GM21619 (cell line): ENCODE results near the gene RUVBL1.

Experiments used
- ATAC-seq: cut with Tn5 transposase; IDR thresholded peaks from one replicate; pipeline ENCODE4 v1.9.1; 2021; ENCODE audit not compliant: unreplicated experiment

The RUVBL1 gene

DNA sequence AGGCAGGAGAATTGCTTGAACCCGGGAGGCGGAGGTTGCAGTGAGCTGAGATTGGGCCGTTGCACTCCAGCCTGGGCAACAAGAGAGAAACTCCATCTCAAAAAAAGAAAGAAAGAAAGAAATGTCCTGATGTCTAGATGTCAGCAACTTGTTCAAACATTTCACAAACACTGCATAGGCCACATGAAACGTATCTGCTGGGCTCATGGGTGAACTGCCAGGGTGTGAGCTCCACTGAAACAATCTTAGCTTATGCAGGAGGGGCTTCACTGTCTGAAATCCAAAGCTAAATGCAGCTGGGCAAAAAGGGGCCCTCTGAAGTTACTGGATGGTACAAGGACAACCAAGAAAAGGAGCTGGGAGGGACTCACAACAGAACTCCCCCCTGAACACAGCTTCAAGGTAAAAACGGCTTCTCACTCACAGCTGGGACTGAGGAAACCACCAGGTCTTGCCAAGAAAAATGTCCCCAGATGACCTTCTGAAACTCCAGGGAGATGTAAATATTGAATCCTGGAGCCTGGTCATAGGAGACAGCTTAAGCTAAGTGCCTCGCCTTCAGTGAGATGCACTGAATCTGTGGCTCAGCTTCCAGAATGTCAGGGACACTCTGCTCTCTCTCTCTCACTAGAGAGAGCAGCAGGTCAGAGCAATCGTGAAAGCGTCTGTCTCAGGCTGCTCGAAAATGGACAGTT, 39.5 kb downstream of the RUVBL1 start:
- ATAC-seq = no peak

DNA sequence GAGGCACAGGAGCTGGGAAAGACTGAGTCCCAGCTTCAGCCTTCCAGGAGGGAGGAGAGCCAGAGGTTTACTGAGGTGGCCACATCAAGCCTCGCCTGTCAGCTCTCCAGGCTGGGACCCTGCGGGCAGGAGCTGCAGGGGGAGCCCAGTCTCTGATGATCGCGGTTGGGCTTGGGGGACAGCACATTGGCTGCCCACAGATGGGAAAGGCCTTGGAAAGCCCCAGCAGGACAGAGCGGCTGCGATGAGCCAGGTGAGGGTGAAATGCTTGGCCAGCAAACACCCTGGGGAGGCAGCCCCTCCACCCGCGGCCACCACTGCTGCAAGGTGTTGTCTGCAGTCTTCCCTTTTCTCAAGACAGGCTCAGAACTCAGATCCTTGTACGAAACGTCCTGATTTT, 40.2 kb downstream of the RUVBL1 start:
- ATAC-seq = no peak

DNA sequence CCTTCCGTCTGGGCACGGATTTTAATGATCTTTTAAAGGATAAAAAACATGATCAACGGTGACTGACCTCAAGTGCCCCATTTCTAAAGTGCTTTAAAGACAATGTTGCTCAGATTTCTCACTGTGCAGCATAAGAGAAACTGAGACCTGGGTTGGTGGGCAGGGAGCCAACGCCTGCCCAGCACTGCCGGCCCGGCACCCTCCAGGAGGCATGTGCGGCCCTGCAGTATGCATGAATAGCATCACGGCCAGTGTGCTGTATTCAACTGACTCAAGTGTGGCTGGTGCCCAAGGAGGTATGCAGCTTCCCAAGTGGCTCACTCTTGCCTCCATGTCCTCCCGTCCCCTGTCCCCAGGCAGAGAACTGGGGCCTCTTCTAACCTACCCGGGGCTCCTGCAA, 41.1 kb downstream of the RUVBL1 start:
- no peak for ATAC-seq

DNA sequence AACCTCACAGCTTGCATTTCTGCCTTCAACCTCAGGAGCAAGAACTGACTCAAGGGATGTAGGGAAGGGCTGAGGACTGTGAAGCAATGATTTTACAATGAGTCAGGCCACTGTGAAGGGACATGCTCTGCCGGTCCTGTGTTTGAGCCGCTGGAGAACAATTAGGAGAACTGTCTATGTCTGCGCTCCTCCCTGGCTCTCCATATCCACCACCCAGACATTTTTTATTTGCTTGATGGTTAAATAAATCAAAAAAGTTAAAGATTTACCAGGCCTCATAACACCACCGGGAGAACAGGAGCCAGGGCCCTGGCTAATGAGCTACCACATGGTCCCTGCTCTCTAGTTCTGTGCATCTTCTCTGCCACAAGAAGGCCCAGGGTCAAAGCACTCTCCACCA, 41.8 kb downstream of the RUVBL1 start:
- no peak for ATAC-seq

DNA sequence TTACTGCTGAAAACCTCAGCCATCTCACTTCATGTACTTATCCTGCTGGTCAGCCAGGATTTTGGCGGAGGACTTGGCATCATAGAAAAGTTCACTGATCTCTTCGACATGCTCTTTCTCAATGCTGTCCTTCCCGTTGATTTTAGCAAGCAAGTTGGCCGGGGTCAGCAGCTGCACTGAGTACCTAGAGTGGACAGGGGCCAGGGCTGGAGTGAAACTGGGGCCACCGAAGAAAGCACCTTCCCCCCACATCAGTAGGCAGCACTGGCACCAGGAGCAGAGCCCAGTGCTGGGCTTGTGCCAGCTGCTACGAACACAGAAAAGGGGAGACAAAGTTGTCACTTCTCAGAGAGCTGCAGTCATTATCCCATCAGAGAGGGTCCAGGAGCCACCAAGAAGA, 42.4 kb downstream of the RUVBL1 start:
- ATAC-seq = no peak

DNA sequence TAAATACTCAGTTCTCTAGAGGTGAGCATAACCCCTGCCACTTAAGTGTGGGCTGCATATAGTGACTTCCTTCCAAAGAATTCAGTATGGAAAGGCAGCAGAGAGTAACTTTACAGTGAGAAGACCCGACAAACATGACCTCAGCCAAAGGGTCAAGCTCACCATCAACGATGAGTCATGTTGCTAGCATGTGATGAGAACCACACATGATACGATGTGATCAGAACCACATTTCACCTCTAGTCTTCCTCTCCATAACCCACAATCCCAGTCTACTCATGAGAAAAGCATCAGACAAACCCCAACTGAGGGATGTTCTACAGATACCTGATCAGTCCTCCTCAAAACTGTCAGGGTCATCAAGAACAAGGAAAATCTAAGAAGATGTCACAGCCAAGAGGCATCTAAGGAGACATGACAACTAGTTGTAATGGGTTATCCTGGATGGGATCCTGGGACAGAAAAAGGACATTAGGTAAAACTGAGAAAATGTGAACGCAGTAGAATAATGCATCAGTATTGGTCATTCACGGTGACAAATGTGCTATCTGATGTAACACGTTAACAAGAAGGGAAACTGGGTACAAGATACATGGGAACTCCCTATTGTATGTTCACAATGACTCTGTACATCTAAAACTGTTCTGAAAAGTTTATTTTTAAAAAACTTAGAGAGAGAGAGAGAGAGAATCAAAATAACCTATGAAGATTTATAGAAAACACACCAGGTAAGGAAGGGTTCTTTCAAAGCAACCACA, 43.1 kb downstream of the RUVBL1 start:
- no peak for ATAC-seq

DNA sequence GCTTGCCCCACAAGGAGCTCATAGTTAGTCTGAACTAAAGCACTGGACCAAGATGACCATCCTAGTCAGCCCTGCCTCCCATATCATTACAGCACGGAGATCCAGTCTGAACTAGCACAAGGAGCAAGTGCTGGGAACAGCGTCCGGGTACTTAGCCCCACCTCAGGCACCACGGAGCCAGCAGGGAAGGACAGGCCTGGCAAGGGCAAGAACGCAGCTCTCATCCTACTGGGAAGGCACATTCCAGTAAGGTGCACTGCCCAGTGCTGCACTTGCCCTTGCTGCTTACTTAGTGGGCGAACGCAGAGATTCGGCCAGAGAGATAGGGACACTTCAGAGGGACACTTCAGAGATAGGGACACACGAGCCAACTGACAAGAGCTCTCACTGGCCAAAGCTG, 43.8 kb downstream of the RUVBL1 start:
- no peak for ATAC-seq

DNA sequence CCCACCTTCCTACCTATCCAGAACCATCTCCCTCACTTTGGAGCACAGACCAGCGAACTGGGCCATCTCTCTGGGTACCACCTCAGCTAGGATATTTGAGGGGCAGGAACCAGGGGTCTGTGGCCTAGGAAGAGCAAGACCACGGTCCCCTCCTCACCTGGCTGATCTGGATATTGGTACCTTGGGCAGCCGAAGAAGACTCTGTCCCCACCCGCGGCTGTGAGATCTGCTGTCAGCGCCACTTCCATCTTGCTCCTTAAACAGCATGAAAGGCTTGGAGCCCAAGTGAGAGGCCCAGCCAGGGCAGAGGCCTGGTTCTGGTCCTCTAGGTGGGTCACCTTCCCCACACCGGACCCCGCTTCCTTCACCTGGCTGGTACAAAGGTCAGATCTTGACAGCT, 44.7 kb downstream of the RUVBL1 start:
- no peak for ATAC-seq

DNA sequence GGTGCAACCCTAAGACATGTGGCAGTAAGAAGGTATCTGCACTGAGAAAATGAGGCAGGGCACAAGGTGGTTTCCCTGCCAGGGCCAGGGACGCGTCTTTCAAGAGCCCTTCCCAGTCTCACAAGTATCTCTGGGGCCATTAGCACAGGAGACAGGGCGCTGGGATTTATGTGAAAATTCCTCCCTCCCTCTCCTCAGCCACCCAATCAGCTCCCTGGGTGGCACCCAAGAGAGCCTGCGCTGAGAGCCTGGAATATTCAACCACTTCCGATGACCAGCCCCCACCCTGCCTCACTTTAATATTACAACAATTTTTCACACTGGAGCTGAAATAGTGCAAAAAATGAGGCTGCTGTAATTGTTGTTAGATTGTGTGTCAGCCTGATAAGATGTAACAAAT, 45.3 kb downstream of the RUVBL1 start:
- ATAC-seq = no peak

DNA sequence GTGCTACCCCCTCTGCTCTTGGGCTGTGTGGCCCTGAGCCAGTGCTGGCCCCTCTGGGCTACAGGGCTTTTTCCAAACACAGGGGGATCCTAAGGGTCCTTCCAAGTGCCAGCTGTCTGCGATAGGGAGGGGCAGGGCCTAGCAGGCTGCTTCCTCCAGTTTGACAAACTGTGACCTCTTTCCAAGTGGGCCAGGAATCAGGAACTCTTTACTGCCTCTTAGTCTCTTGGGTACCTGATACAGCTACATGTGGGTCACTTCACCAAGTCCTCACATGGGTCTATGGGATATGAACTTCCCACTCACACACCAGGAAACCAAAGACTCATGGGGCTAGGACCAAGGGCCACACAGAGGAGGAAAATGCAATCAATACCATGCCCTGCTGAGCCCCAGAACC, 45.9 kb downstream of the RUVBL1 start:
- no peak for ATAC-seq

DNA sequence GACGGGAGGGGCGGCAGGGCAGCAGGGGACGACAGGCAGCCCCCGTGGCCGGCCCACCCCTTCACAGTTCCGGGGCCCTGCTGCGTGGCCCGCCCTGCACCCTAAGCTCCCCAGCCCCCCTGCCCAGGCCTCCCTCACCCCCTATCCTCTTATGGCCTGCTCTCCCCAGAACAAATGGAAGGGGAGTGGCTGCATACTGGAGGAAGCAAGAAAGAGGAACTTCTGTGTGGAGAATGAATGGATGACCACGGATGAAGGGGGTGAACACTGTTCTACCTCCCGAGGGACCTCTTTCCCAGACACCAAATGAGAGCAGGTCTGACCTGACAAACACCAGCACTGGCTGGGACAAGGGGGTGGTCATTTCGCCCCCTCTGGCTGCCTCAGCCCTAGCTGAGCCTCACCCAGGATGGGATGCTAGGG, 46.4 kb downstream of the RUVBL1 start:
- ATAC-seq = no peak

DNA sequence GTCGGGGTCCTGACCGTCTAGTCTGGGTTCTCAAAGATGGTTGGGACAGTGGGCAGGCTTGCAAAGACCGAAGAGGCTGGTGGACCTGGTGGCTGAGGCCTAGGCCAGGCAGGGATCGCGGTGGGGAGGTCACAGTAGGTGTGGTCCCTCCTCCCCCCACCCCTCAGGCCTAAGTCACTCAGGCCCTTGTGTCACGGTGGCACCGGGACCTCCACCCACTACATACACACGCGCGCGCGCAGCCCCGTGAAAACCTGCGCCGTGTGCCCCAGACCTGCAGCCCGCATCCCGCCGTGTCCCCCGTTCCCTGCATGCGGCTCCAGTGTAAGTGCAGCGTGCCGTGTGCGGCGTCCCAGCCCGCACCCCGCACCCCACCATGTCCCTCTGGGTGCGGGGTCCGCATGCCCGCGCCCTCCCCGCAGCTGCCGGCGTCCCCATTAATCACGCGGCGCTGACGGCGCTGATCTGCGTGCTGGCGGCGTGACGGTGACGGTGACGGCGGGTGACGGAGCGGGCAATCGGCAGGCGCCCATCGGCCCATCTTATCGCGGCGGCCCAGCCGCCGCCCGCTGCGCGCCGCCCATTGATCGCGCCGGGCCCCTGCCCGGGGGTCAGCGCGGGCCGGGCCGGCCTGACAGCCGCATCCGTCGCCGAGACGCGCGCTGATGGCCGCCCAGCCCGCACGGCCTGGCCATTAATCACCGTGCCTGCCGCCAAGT, 47.0 kb downstream of the RUVBL1 start:
- no peak for ATAC-seq

DNA sequence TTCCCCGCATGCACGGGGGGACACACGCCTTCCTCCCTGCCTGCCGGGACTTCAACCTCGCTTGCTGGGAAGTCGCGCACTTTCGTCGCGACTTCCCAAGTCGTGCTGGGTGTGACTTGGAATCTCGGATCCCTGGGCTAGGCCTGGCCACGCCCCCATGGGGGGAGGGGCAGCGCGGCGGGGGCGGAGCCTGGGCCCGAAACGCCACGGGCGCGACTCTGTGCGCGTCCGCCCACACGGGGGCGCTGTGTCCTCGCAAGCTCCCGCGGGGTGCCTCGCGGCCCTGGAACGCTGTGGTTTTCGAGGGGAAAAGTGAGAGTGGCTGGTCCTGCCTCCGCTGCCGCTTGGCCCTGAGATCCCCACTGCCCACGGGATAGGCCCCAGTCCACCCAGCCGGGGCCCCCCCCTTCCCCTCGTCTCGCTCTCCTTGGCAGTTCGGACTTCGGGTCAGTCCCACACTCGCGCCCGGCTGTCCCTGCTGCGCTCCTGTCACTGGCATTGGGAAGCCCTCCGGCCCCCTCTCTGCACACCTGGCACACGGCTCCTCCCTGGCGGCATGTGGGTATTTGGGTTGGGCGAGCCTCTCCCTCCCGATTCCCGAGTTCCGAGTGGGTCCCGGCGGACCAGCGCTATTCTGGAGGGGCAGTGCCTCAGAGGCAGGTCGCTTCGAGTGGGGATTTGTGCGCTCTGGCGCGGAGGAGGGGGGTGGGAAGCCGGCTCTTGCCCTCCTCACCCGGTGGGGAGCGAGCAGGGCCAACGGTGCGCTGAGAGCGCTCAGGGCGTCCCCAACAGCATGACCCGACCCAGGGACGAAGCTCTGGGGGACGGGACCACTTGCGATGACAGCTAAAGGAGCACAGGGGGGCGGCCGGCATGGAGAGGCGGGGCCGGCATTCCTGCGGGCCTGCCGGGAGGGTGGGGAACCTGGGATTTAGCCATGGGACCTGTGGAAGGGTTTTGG, 47.8 kb downstream of the RUVBL1 start:
- ATAC-seq = peak; percentile 65

DNA sequence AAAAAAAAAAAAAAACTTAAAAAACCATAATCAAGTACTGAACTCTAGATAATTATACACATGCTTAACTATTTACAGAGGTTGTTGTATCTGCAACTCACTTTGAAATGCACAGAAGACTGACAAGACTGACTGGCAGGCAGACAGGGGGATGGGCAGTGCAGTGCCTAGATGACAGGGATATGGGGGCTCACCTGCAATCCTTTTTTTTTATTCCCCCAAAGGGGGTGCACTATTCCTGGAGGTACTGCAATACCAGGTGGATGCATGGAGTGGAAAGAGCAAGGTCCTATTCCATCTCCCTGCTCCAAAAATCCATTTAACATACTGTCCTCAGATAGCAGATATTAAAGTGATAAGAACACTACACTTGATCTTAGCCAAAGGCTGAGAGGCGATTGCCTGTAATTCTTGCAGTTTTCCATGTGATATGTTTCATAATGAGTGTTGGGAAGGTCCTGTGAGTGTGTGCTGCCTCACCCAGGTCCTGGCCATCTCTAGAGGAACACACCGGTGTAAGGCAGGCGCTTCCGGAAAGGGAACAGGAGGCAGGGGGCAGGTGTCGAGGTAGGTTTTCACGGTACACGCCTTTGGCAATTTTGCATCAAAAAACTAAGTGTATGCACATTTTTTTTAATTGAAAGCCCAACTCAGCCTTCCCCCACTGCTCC, 48.6 kb downstream of the RUVBL1 start:
- no peak for ATAC-seq

DNA sequence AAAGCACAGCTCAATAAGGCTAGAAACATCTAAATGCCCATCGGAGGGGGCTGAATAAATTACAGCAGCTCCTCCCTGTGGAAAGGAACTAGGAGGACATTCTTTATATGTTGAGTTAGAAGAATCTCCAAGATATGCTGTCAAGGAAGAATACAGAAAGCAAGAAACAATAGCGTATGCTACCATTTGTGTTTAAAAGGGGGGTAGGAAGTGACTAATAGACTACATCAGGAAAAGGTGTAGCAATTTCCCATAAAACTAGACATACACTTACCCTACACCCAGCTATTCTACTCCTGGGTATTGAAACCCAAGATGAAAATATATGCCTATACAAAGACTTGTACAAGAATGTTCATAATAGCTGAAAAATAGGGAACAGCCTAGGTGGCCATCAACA, 49.8 kb downstream of the RUVBL1 start:
- ATAC-seq = no peak

DNA sequence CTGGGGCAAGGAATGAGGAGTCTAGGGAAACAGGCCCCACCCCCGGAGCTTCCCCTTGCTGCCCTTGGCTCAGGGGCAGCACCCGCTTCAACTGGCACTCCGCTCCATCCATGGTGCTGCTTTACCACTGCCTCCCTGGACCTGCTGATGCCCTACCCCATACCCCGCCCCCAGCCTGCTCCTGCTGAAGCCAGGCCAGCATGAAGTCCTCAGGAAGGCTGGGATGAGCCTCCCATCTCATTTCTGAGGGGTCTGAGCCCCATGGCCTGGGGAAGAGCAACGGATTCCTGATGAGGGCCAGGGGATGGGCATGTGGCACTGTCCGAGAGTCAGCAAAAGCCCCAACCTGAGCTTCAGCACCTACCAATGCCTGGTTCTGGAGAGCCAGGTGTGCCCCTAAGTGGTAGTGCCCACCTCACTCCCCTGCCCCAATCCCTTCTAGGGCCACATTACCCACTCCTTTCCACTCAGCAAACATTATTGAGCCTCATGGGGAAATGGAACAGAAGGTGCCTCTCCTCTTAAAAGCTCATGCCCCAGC, 50.4 kb downstream of the RUVBL1 start:
- no peak for ATAC-seq

DNA sequence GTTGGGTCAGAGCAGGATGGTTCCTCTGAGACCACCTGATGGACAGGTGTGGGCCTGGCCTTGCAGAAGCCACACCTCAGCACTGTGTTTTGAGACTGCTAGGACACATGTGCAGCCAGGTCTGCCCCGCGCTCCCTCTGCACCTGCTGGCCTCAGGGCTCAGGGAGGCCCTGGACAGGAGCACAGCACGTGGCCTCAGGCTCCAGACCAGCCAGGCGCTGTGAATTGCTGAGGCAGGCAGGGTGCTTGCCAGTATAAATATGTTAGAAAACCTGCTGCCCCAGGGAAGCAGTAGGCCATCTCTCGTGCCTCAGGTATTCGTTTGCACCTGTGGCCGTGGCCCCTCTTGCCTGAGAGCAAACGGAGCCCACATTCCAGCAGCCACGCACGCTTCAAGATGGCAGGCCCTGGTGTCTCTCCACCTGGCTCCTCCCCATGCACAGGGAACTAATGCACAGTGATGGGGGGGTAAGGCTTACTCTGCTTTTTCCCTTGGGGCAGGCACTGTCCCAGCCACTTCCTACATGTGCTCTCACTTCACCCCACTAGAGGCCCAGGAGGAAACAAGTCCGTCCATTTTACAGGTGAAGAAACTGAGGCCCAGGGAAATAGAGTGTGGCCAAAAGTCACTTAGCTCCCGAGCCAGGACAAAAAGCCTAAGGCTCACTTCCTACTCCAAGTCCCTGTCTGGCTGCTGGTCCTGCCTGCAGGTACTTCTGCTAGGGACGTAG, 51.0 kb downstream of the RUVBL1 start:
- ATAC-seq = no peak

DNA sequence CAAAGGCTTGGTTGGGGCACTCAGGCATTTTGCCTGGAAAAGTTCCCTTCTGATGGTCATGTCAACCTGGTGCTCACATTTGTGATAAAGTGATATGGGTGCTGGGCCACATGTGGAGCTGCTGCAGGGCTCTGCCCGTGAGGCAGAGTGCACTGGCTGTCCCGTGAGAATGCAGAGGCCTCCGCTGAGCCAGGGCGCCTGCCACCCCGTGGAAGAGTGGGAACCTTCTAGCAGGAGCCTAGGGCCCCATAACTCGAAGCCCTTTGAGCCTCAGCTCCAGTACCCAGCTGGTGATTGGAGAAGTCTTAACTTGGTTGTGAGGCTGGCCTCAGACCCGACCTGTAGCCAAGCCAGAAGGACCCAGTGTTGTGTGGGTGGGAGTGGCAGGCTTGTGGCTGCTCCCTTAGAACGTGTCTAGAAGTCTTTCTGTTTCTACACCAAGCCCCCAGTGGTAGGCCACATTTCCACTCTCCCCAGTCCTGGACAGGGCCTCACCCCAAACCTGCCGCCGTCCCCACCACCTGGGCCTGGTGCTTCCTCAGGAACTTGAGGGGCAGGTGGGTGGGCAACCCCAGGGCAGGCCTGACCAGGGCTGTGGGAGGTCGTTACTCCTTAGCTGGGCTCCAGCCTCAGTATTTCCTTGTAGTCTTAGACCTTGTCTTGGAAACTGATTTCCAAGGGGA, 51.7 kb downstream of the RUVBL1 start:
- no peak for ATAC-seq
